Fibroblast of lung (primary cell): ENCODE results near the gene MELTF. TPM values are rescaled to one million over a fixed set of nuclear protein-coding genes. Genes with fewer than 3 reads are reported as not detected.
A peak's percentile ranks its signal among the peaks of the same experiment; 100 is the strongest.
"Not testable (repeated sequence)": the region's sequence is repeated elsewhere in the genome, so short reads cannot be mapped to it uniquely, and the experiment has no call there.

ENCODE experiments used
- DNase-seq, 2 donors: peaks; one replicate each; pipeline versions ENCODE4 v3.0.0 to v3.0.0-alpha.2; 2010; ENCODE audit warnings: low read depth in 2 of 2
- H2AFZ ChIP-seq: 2 replicates; pipeline ENCODE4 v1.5.1; 2012; ENCODE audit warnings: low read length, control low read depth, inconsistent platforms
- H3K27ac ChIP-seq: 2 replicates; pipeline ENCODE4 v1.5.1; 2011; ENCODE audit warnings: low read length, control low read depth; ENCODE audit not compliant: insufficient read depth
- H3K27me3 ChIP-seq: 2 replicates; pipeline ENCODE4 v1.5.1; 2011; ENCODE audit warnings: mild to moderate bottlenecking, low read length; ENCODE audit not compliant: control insufficient read depth, insufficient read depth
- H3K36me3 ChIP-seq: 2 replicates; pipeline ENCODE4 v1.5.1; 2011; ENCODE audit warnings: low read length; ENCODE audit not compliant: control insufficient read depth, insufficient read depth
- H3K4me1 ChIP-seq: 2 replicates; pipeline ENCODE4 v1.5.1; 2011; ENCODE audit warnings: low read length; ENCODE audit not compliant: control insufficient read depth, insufficient read depth; ENCODE audit errors: extremely low read depth
- H3K4me2 ChIP-seq: 2 replicates; pipeline ENCODE4 v1.5.1; 2011; ENCODE audit warnings: low read length, control low read depth; ENCODE audit not compliant: insufficient read depth; ENCODE audit errors: extremely low read depth
- H3K4me3 ChIP-seq, 4 experiments: fragments of 200-600 bp in 1 of 4; sonication (generic) in 1 of 4; replicated peaks in 1 of 4; 2 replicates each; pipeline ENCODE4 v1.5.1; 2011 to 2016; ENCODE audit warnings: low read length in 4 of 4, low read depth in 3 of 4, mild to moderate bottlenecking in 3 of 4, control low read depth in 2 of 4, inconsistent platforms in 1 of 4, mixed read lengths in 1 of 4; ENCODE audit not compliant: insufficient read depth in 1 of 4; ENCODE audit errors: control extremely low read depth in 1 of 4
- H3K79me2 ChIP-seq: 2 replicates; pipeline ENCODE4 v1.5.1; 2012; ENCODE audit warnings: mild to moderate bottlenecking, low read length, inconsistent platforms; ENCODE audit not compliant: control insufficient read depth, insufficient read depth
- H3K9ac ChIP-seq: 2 replicates; pipeline ENCODE4 v1.5.1; 2011; ENCODE audit warnings: mild to moderate bottlenecking, low read length, control low read depth; ENCODE audit not compliant: insufficient read depth
- H3K9me3 ChIP-seq: 2 replicates; pipeline ENCODE4 v1.5.1; 2012; ENCODE audit warnings: low read depth, low read length; ENCODE audit not compliant: control insufficient read depth, insufficient read depth
- H4K20me1 ChIP-seq: 2 replicates; pipeline ENCODE4 v1.5.1; 2011; ENCODE audit warnings: low read length; ENCODE audit not compliant: control insufficient read depth, insufficient read depth; ENCODE audit errors: extremely low read depth
- CTCF ChIP-seq, 2 donors: IDR thresholded peaks in 1 of 2; conservative IDR thresholded peaks in 1 of 2; 1 replicate in 1 of 2; 2 replicates in 1 of 2; pipeline ENCODE4 v1.5.1; 2011 to 2012; ENCODE audit warnings: low read length in 2 of 2, control low read depth in 1 of 2, inconsistent platforms in 1 of 2, low read depth in 1 of 2, mild to moderate bottlenecking in 1 of 2
- EZH2 ChIP-seq: IDR thresholded peaks from 2 replicates; pipeline ENCODE4 v1.5.1; 2012; ENCODE audit warnings: low read length, control low read depth, mild to moderate bottlenecking; ENCODE audit errors: missing control alignments
- polyA plus RNA-seq, 2 donors: library from polyadenylated mRNA; depleted of rRNA in 1 of 2; stranded (reverse) in 1 of 2; unstranded in 1 of 2; fragments of >200 nt; gene quantifications; 2 replicates each; pipeline ENCODE4 v1.2.1, GENCODE V29; 2011 to 2012; ENCODE audit warnings: missing spikeins in 1 of 2
- total RNA-seq: library from RNA; depleted of rRNA; stranded (reverse); fragments of >200 nt; gene quantifications from 2 replicates; pipeline ENCODE4 v1.2.1, GENCODE V29; 2014

Gene MELTF
- total and polyA plus RNA-seq, 2 donors (not counting 1 experiment from before 2014, with no cell fraction given), result 2.7 to 5.0 TPM

GRCh38 chr3:197038679-197039462, 9.3 kb upstream of the MELTF start:
- Histone ChIP-seq H3K4me2 (no peak overlapping the region), H3K4me1 (no peaks in the 10 kb centered on the region), H3K4me3 (no peak overlapping the region), H3K9ac (no peak overlapping the region), H3K36me3 (no peaks in the 10 kb centered on the region), H4K20me1 (no peaks in the 10 kb centered on the region), H3K9me3 (no peaks in the 10 kb centered on the region), H3K27ac (no peak overlapping the region), H3K79me2 (no peaks in the 10 kb centered on the region), H2AFZ (no peak overlapping the region), H3K27me3 (no peaks in the 10 kb centered on the region)
- no peak for DNase-seq
- TF ChIP-seq CTCF (conservative IDR thresholded peaks at IDR 0.05 in 1 of 2, IDR thresholded peaks at IDR 0.05 in 1 of 2; ENCODE audit: low read depth in 1 of 2, low read length in 2 of 2) (no peak), EZH2 (no peak)

GRCh38 chr3:197035577-197035976, 6.0 kb upstream of the MELTF start:
- Histone ChIP-seq H3K36me3 (no peaks in the 10 kb centered on the region), H3K9ac (no peak overlapping the region), H3K27ac (no peak overlapping the region), H2AFZ (no peak overlapping the region), H4K20me1 (no peaks in the 10 kb centered on the region), H3K9me3 (no peaks in the 10 kb centered on the region), H3K4me3 (no peak overlapping the region), H3K4me2 (no peak overlapping the region), H3K4me1 (peaks cover 13% of the 10 kb centered on the region), H3K27me3 (no peaks in the 10 kb centered on the region), H3K79me2 (no peaks in the 10 kb centered on the region)
- no peak for DNase-seq
- TF ChIP-seq EZH2, result no peak
- no peak for TF ChIP-seq CTCF (conservative IDR thresholded peaks at IDR 0.05 in 1 of 2, IDR thresholded peaks at IDR 0.05 in 1 of 2; ENCODE audit: low read depth in 1 of 2, low read length in 2 of 2)

GRCh38 chr3:197034778-197035177, 5.2 kb upstream of the MELTF start:
- H3K27ac ChIP-seq, H3K36me3 ChIP-seq, H4K20me1 ChIP-seq, H3K79me2 ChIP-seq, H3K27me3 ChIP-seq, H3K4me2 ChIP-seq, H3K9me3 ChIP-seq, H3K4me3 ChIP-seq, H3K9ac ChIP-seq, H2AFZ ChIP-seq: not testable (repeated sequence)
- peak in 1 of 2 donors; percentile 39 for DNase-seq
- H3K4me1 ChIP-seq, result peaks cover 14% of the 10 kb centered on the region

- not testable (repeated sequence) for H3K79me2 ChIP-seq, DNase-seq, H3K27me3 ChIP-seq
Observed at GRCh38 chr3:197033764-197034163, 4.1 kb upstream of the MELTF start.

More at GRCh38 chr3:197033764-197034163, 4.1 kb upstream of the MELTF start:
- H2AFZ ChIP-seq, H3K9me3 ChIP-seq, H4K20me1 ChIP-seq, H3K9ac ChIP-seq, H3K27ac ChIP-seq, H3K4me2 ChIP-seq, H3K36me3 ChIP-seq, H3K4me3 ChIP-seq: not testable (repeated sequence)
- H3K4me1 ChIP-seq, result peaks cover 14% of the 10 kb centered on the region
